PC-9 (cell line): ENCODE data around the gene PIGB. TPM values are rescaled to one million over a fixed set of nuclear protein-coding genes. Genes with fewer than 3 reads are reported as not detected.

Experiments used
- BruUV-seq: library from RNA; stranded (reverse); fragments of 400-500 nt; replicated peaks from 2 replicates; lab custom pipeline; 2021; lab: Mats Ljungman, UMichigan
- CTCF ChIA-PET: fragments of 300-600 bp; sonication (Branson Sonifier 250); formaldehyde crosslinking; loops from one replicate; lab custom pipeline; 2022; ENCODE audit warnings: antibody characterized with exemption; lab: Charles Lee
- POLR2A ChIA-PET: fragments of 300-600 bp; sonication (Branson Sonifier 250); formaldehyde crosslinking; loops from one replicate; lab custom pipeline; 2022; ENCODE audit warnings: antibody characterized with exemption; ENCODE audit not compliant: unreplicated experiment; lab: Charles Lee
- DNase-seq, 2 experiments: peaks; one replicate each; pipeline versions ENCODE4 v3.0.0 to v3.0.0-alpha.2; 2015 to 2022; ENCODE audit warnings: mixed read lengths in 1 of 2
- H2AFZ ChIP-seq: fragments of 200-600 bp; sonication (generic); 2 replicates; pipeline ENCODE4 v1.8.1; 2017; ENCODE audit warnings: antibody characterized with exemption
- H3F3A ChIP-seq: fragments of 200-600 bp; sonication (generic); 2 replicates; pipeline ENCODE4 v1.8.1; 2017; ENCODE audit warnings: antibody characterized with exemption, mild to moderate bottlenecking, low read depth; ENCODE audit not compliant: insufficient read depth
- H3K27ac ChIP-seq: fragments of 200-600 bp; sonication (generic); 2 replicates; pipeline ENCODE4 v1.6.1; 2016; ENCODE audit warnings: mixed run types
- H3K27me3 ChIP-seq: fragments of 200-600 bp; sonication (generic); 2 replicates; pipeline ENCODE4 v1.6.1; 2016; ENCODE audit warnings: low read depth, mixed run types; ENCODE audit not compliant: insufficient read depth
- H3K36me3 ChIP-seq: fragments of 200-600 bp; sonication (generic); 2 replicates; pipeline ENCODE4 v1.6.1; 2016; ENCODE audit warnings: low read depth, mixed run types
- H3K4me1 ChIP-seq: fragments of 200-600 bp; sonication (generic); replicated peaks from 2 replicates; pipeline ENCODE4 v1.6.1; 2016; ENCODE audit warnings: mixed run types; ENCODE audit not compliant: insufficient read depth
- H3K4me2 ChIP-seq: fragments of 200-600 bp; sonication (generic); 2 replicates; pipeline ENCODE4 v1.6.1; 2017; ENCODE audit warnings: mixed run types
- H3K4me3 ChIP-seq: fragments of 200-600 bp; sonication (generic); 2 replicates; pipeline ENCODE4 v1.6.1; 2016; ENCODE audit warnings: mixed run types
- H3K79me2 ChIP-seq: fragments of 200-600 bp; sonication (generic); 2 replicates; pipeline ENCODE4 v1.6.1; 2017; ENCODE audit warnings: low read depth, mixed run types
- H3K9me2 ChIP-seq: fragments of 200-600 bp; sonication (generic); 2 replicates; pipeline ENCODE4 v1.8.1; 2017; ENCODE audit warnings: mild to moderate bottlenecking; ENCODE audit not compliant: insufficient read depth
- H3K9me3 ChIP-seq: fragments of 200-600 bp; sonication (generic); 2 replicates; pipeline ENCODE4 v1.8.1; 2016; ENCODE audit warnings: low read depth; ENCODE audit not compliant: insufficient read depth
- H4K20me1 ChIP-seq: fragments of 200-600 bp; sonication (generic); 2 replicates; pipeline ENCODE4 v1.8.1; 2017; ENCODE audit not compliant: insufficient read depth
- CTCF ChIP-seq: fragments of 200-600 bp; sonication (generic); conservative IDR thresholded peaks from 2 replicates; pipeline ENCODE4 v1.6.1; 2017; ENCODE audit warnings: mixed run types, antibody characterized with exemption, mild to moderate bottlenecking, moderate library complexity
- EZH2 ChIP-seq: fragments of 200-600 bp; sonication (generic); IDR thresholded peaks from 2 replicates; pipeline ENCODE4 v1.8.0; 2017; ENCODE audit warnings: antibody characterized with exemption, low read depth
- intact Hi-C: fragments of 100-400 bp; cut with micrococcal nuclease; formaldehyde crosslinking; loops from one replicate; pipeline ENCODE4 v1.10.0; 2022; ENCODE audit not compliant: unreplicated experiment
- total RNA-seq: library from RNA; stranded (reverse); gene quantifications from 2 replicates; pipeline ENCODE4 v1.2.3, GENCODE V29; 2021

PIGB gene
- total RNA-seq, 1 experiment from 2014 or later, result 12.2 TPM

GRCh38 chr15:55387027-55387426 is 68.0 kb downstream of the PIGB start:
- H3K4me1 ChIP-seq, result peaks cover 14% of the 10 kb centered on the region
- TF ChIP-seq CTCF, result no peak
- no peak for TF ChIP-seq EZH2
- ChIA-PET POLR2A (no interaction called here), CTCF (no interaction called here)
- H3K27ac ChIP-seq, result no peak overlapping the region
- no peak overlapping the region for H2AFZ ChIP-seq
- intact Hi-C loops, result no loop called here
- no peak overlapping the region for H3K4me2 ChIP-seq
- peaks cover 4% of the 10 kb centered on the region; the same call in 1 of the 2 replicates for H3F3A ChIP-seq
- H3K4me3 ChIP-seq, result no peak overlapping the region
- H3K36me3 ChIP-seq, result no peaks in the 10 kb centered on the region
- BruUV-seq, result no TSS peak
- H4K20me1 ChIP-seq, result no peaks in the 10 kb centered on the region
- no peaks in the 10 kb centered on the region for H3K9me3 ChIP-seq
- no peaks in the 10 kb centered on the region for H3K9me2 ChIP-seq
- no peak for DNase-seq
- H3K27me3 ChIP-seq, result no peaks in the 10 kb centered on the region
- H3K79me2 ChIP-seq, result no peaks in the 10 kb centered on the region

DNA sequence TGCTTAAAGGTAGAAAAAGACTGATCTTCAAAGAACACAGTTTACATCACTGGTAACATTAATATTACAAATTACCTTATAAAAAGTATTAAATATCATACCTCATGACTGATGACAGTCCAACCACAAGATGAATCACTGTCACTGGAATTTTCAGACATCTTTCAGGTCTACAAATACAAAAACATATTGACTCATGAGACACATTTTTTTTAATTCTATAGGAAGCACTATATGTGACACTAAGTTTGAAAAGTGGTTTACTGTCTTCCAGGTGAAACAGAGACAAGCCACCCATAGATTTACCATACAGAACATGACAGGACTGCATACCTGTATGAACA is 70.2 kb downstream of the PIGB start:
- H3F3A ChIP-seq, result peaks cover 4% of the 10 kb centered on the region; the same call in 1 of the 2 replicates
- no peaks in the 10 kb centered on the region for H3K79me2 ChIP-seq
- DNase-seq, result peak in 1 of 2 experiments; percentile 73
- no peaks in the 10 kb centered on the region for H4K20me1 ChIP-seq
- H3K4me3 ChIP-seq, result no peak overlapping the region
- H3K27ac ChIP-seq, result peak overlapping the region; percentile 55
- H3K27me3 ChIP-seq, result no peaks in the 10 kb centered on the region
- BruUV-seq, result no TSS peak
- no peak overlapping the region for H2AFZ ChIP-seq
- no peaks in the 10 kb centered on the region for H3K36me3 ChIP-seq
- no peak for TF ChIP-seq CTCF
- TF ChIP-seq EZH2, result no peak
- intact Hi-C loops, result no loop called here
- H3K4me1 ChIP-seq, result peaks cover 14% of the 10 kb centered on the region
- no peaks in the 10 kb centered on the region for H3K9me3 ChIP-seq
- peak overlapping the region; percentile 55 for H3K4me2 ChIP-seq
- no peaks in the 10 kb centered on the region for H3K9me2 ChIP-seq
- CTCF ChIA-PET, result interaction anchor here (0.6 kb wide), 2 partner anchors 69 to 260 kb away, joined by 3 to 4 read pairs; no protein-coding TSS in a partner anchor
- POLR2A ChIA-PET, result no interaction called here

DNA sequence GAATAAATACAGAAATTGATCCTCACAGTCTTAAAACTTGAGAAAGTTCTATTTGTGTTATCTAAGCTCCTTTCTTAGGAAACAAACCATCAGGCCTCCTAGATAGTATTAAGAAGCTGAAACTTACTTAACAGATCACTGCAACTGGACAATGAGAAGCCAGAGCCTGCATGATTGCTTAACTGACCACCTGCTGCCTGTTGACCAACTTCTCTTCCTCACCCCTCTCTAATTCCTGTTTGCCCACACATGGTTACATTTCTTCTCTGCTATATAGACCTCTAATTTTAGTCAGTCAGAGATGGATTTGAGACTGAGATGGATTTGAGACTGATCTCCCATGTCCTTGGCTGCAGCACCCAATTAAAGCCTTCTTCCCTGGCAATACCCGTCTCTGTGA is 75.7 kb downstream of the PIGB start:
- intact Hi-C loops, result no loop called here
- Histone ChIP-seq H3K27ac (no peak overlapping the region), H3K4me2 (0 out of 2 replicates have a peak overlapping the region, but pooled peaks have one; percentile 28), H3K4me1 (peaks cover 9% of the 10 kb centered on the region), H4K20me1 (no peaks in the 10 kb centered on the region), H3K79me2 (no peaks in the 10 kb centered on the region), H2AFZ (no peak overlapping the region), H3K27me3 (no peaks in the 10 kb centered on the region), H3K36me3 (no peaks in the 10 kb centered on the region), H3K9me3 (no peaks in the 10 kb centered on the region), H3F3A (peaks cover under 1% of the 10 kb centered on the region; the same call in 1 of the 2 replicates), H3K9me2 (no peaks in the 10 kb centered on the region), H3K4me3 (no peak overlapping the region)
- ChIA-PET POLR2A (no interaction called here), CTCF (no interaction called here)
- BruUV-seq, result no TSS peak
- TF ChIP-seq CTCF (no peak), EZH2 (no peak)
- DNase-seq, result no peak
